HAP-1 (cell line): ENCODE measurements around the gene HECTD1.
A peak's percentile ranks its signal among the peaks of the same experiment; 100 is the strongest.
"Not testable (repeated sequence)": the region's sequence is repeated elsewhere in the genome, so short reads cannot be mapped to it uniquely, and the experiment has no call there.

Source experiments
- DNase-seq, 2 experiments: peaks; one replicate each; pipeline ENCODE4 v3.0.0-alpha.2; 2016 to 2020; ENCODE audit warnings: low spot score in 2 of 2
- H3K27me3 ChIP-seq: fragments of 250-450 bp; sonication (Bioruptor Pico); 2 replicates; pipeline ENCODE4 v1.5.1; 2020; ENCODE audit warnings: low read depth, mild to moderate bottlenecking, moderate library complexity
- H3K36me3 ChIP-seq: fragments of 250-450 bp; sonication (Bioruptor Pico); replicated peaks from 2 replicates; pipeline ENCODE4 v1.5.1; 2020; ENCODE audit warnings: mild to moderate bottlenecking
- H3K4me1 ChIP-seq: fragments of 250-450 bp; sonication (Bioruptor Pico); 2 replicates; pipeline ENCODE4 v1.5.1; 2020; ENCODE audit warnings: mild to moderate bottlenecking
- H3K4me3 ChIP-seq: fragments of 250-450 bp; sonication (Bioruptor Pico); 2 replicates; pipeline ENCODE4 v1.5.1; 2020; ENCODE audit warnings: mild to moderate bottlenecking, moderate library complexity
- H3K9me3 ChIP-seq: fragments of 250-450 bp; sonication (Bioruptor Pico); 2 replicates; pipeline ENCODE4 v1.5.1; 2020; ENCODE audit warnings: mild to moderate bottlenecking, moderate library complexity
- in situ Hi-C: fragments of 300-500 bp; cut with MboI; formaldehyde crosslinking; loops from 3 replicates; pipeline ENCODE4 v1.14.3; 2020; ENCODE audit warnings: low sequenced_read_pairs, inconsistent platforms, mixed read lengths

The HECTD1 gene

GRCh38 chr14:31212893-31213292 lies 5.3 kb upstream of the HECTD1 start:
- Histone ChIP-seq H3K4me1 (peaks cover 8% of the 10 kb centered on the region), H3K36me3 (no peaks in the 10 kb centered on the region), H3K4me3 (no peak overlapping the region), H3K27me3 (no peaks in the 10 kb centered on the region), H3K9me3 (no peaks in the 10 kb centered on the region)
- in situ Hi-C loops = no loop called here
- DNase-seq = no peak

- DNase-seq = no peak
- no peak overlapping the region for H3K4me3 ChIP-seq
- H3K36me3 ChIP-seq = no peaks in the 10 kb centered on the region
- peaks cover 12% of the 10 kb centered on the region for H3K4me1 ChIP-seq
- in situ Hi-C loops = no loop called here
- no peaks in the 10 kb centered on the region for H3K27me3 ChIP-seq
- H3K9me3 ChIP-seq = no peaks in the 10 kb centered on the region
Observed at GRCh38 chr14:31209605-31210004, 2.0 kb upstream of the HECTD1 start.

GRCh38 chr14:31208546-31209424 lies 1.2 kb upstream of the HECTD1 start:
- in situ Hi-C loops = no loop called here
- no peak for DNase-seq

GRCh38 chr14:31207287-31207754 lies 272 bp downstream of the HECTD1 start:
- H3K27me3 ChIP-seq = no peaks in the 10 kb centered on the region
- H3K9me3 ChIP-seq = no peaks in the 10 kb centered on the region
- H3K36me3 ChIP-seq = peaks cover 11% of the 10 kb centered on the region
- DNase-seq = peak in 1 of 2 experiments; percentile 97
- H3K4me3 ChIP-seq = peak overlapping the region; percentile 79
- in situ Hi-C loops = no loop called here
- H3K4me1 ChIP-seq = peaks cover 12% of the 10 kb centered on the region

More at GRCh38 chr14:31208546-31209424, 1.2 kb upstream of the HECTD1 start:
- Histone ChIP-seq H3K27me3 (no peaks in the 10 kb centered on the region), H3K9me3 (no peaks in the 10 kb centered on the region), H3K36me3 (0 out of 2 replicates have a peak, but pooled peaks cover 3% of the 10 kb centered on the region), H3K4me3 (peak overlapping the region; percentile 79), H3K4me1 (peaks cover 12% of the 10 kb centered on the region)

GRCh38 chr14:31206536-31207286 lies 882 bp downstream of the HECTD1 start:
- H3K36me3 ChIP-seq = peaks cover 11% of the 10 kb centered on the region
- no peaks in the 10 kb centered on the region for H3K9me3 ChIP-seq
- H3K4me1 ChIP-seq = peaks cover 12% of the 10 kb centered on the region
- DNase-seq = peak; percentile 15 to 38
- H3K4me3 ChIP-seq = peak overlapping the region; percentile 79
- H3K27me3 ChIP-seq = no peaks in the 10 kb centered on the region
- in situ Hi-C loops = no loop called here

DNA sequence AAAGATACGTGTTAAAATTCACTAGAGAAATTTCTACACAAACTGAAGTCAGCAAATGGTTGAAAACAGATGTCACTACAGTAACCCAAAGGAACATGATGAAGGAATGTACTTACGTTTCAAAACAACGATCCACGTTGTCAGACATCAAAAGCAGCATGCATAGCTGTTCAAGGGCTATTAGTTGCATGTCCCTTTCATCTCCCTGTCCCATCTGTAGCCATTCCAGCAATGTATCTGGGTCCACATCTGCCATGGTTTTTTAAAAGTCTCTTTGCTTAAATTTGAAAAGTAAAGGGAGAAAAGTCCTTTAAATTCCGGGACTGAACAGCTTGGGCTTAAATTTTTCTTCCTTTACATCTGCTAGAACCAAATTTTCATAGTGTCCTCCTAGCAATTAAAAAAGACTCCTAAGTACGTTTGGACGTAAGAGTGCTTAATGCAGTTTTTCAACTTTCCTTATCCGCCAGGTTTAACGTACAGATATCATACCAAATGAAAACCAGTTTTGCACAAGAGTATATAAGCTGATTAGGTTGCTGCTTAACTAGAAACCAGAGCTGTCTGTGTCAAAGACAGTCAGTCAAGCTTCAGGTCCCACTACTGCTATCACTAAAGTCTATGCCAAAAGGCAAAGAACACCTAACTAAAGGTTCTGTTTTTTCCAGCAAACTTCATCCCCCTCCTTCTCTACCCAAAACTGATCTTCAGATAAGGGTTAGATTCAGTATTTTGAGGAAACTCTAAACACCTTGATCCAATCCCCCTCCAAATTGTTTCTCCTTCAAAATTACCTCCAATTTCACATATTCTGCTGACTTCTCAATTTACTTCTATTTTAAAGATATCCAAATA lies 1.7 kb downstream of the HECTD1 start:
- H3K9me3 ChIP-seq = no peaks in the 10 kb centered on the region
- peaks cover 12% of the 10 kb centered on the region for H3K4me1 ChIP-seq
- in situ Hi-C loops = no loop called here
- H3K36me3 ChIP-seq = peaks cover 14% of the 10 kb centered on the region
- H3K4me3 ChIP-seq = peak overlapping the region; percentile 79
- no peaks in the 10 kb centered on the region for H3K27me3 ChIP-seq
- DNase-seq = peak; percentile 33 to 76

DNA sequence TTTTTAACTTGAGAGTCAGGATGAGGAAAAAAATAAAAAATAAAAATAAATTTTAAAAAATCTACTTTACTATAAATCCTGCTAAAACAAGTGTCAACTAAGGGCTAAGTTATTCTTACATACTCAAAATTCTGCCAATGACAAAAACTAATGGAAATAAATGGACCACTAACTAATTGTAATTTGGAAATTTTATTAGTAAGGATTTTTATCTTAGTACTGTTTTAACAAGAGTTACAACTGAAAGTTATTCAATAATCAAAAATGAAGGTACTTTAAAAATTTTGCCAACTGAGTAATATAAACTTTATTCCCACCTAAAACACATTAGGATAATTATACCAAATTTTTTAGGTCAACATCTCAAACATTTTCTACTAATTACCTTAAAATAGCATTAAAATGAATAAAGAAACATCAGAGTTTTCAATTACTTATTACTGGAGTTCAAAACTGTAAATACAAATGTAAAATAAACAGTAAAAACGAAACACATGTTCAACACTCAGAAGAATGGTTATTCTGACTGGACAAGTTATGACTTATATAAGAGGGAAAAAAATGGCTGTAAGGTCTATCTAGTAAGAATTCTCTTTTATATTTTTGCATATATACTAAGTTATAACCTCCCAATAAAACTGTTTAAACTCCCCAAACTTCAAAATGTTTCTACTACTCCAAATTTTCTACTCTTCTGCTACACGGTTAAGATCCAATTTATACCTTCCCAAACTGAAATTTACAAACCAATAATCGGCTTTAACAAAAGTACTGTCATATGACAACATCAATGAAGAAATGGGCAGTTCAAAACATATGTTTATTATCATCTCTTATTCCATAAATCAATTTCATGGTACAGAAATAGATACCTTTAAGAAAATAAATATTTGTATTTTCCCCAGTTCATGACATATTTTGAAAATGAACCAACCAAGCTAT lies 2.7 kb downstream of the HECTD1 start:
- peaks cover 12% of the 10 kb centered on the region for H3K4me1 ChIP-seq
- H3K9me3 ChIP-seq = no peaks in the 10 kb centered on the region
- no peak for DNase-seq
- H3K36me3 ChIP-seq = peaks cover 15% of the 10 kb centered on the region
- in situ Hi-C loops = no loop called here
- peak overlapping the region; percentile 79 for H3K4me3 ChIP-seq
- H3K27me3 ChIP-seq = no peaks in the 10 kb centered on the region

DNA sequence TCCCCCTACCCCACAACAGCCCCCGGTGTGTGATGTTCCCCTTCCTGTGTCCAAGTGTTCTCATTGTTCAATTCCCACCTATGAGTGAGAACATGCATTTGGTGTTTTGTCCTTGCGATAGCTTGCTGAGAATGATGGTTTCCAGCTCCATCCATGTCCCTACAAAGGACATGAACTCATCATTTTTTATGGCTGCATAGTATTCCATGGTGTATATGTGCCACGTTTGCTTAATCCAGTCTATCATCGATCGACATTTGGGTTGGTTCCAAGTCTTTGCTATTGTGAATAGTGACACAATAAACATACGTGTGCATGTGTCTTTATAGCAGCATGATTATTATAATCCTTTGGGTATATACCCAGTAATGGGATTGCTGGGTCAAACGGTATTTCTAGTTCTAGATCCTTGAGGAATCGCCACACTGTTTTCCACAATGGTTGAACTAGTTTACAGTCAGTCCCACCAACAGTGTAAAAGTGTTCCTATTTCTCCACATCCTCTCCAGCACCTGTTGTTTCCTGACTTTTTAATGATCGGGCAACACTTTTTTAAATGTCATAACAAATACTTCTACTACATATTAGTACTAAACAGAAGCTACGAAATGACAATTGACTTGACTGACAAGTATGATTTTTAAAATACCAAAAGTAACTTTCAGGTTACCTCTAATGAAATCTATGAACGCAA lies 3.5 kb downstream of the HECTD1 start:
- Histone ChIP-seq H3K36me3 (peaks cover 15% of the 10 kb centered on the region), H3K4me1 (peaks cover 12% of the 10 kb centered on the region)
- DNase-seq, in situ Hi-C loops, H3K4me3 ChIP-seq, H3K9me3 ChIP-seq, H3K27me3 ChIP-seq: not testable (repeated sequence)

GRCh38 chr14:31203414-31203742 lies 4.2 kb downstream of the HECTD1 start:
- no peaks in the 10 kb centered on the region for H3K9me3 ChIP-seq
- peaks cover 9% of the 10 kb centered on the region for H3K4me1 ChIP-seq
- no peak overlapping the region for H3K4me3 ChIP-seq
- peaks cover 15% of the 10 kb centered on the region for H3K36me3 ChIP-seq
- DNase-seq = no peak
- H3K27me3 ChIP-seq = no peaks in the 10 kb centered on the region
- in situ Hi-C loops = no loop called here

DNA sequence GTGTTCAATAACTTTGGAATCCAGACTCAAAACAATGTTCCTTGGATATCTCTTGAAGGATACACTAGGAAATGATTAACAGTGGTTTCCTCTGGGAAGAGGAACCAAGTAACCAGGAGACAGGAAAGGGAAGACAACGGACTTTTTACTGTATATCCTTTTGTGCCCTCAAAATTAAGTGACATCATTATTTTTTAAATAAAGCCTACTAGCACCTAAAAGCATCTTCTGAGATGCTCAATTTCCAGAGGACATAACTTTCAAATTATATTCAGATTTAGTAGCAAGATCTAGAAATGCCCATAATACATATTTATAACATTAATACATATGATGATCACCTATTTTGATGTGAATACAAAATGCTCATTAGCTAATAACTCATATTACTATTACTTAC lies 6.5 kb downstream of the HECTD1 start:
- H3K9me3 ChIP-seq = no peaks in the 10 kb centered on the region
- in situ Hi-C loops = no loop called here
- no peak for DNase-seq
- peaks cover 18% of the 10 kb centered on the region for H3K4me1 ChIP-seq
- no peak overlapping the region for H3K4me3 ChIP-seq
- H3K27me3 ChIP-seq = no peaks in the 10 kb centered on the region
- peaks cover 15% of the 10 kb centered on the region for H3K36me3 ChIP-seq

- no peak for DNase-seq
- Histone ChIP-seq H3K36me3 (peaks cover 15% of the 10 kb centered on the region), H3K4me3 (no peak overlapping the region), H3K4me1 (peaks cover 23% of the 10 kb centered on the region), H3K9me3 (no peaks in the 10 kb centered on the region), H3K27me3 (no peaks in the 10 kb centered on the region)
- in situ Hi-C loops = no loop called here
Observed at GRCh38 chr14:31200702-31200990, 6.9 kb downstream of the HECTD1 start.

DNA sequence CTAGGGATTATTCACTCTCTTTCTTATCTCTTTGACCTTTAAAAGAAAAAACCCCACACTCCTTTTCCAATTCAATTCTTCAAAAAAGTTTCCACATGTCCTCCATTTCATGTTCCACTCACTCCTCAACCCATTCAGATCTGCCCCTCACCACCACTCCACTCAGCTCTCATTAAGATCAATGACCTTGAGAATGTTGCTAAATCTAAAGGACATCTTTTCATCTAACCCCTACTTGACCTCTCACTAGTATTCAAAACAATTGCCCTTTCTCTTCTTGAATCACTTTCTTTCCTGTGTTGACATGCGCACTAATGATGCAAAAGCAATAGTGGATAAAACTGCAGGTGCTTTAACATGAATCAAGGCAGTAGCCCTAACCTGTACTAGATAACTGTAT lies 9.9 kb downstream of the HECTD1 start:
- H3K4me1 ChIP-seq = peaks cover 35% of the 10 kb centered on the region
- no peaks in the 10 kb centered on the region for H3K9me3 ChIP-seq
- DNase-seq = peak in 1 of 2 experiments; percentile 27
- no peak overlapping the region for H3K4me3 ChIP-seq
- H3K27me3 ChIP-seq = no peaks in the 10 kb centered on the region
- H3K36me3 ChIP-seq = peaks cover 5% of the 10 kb centered on the region; the same call in 1 of the 2 replicates
- in situ Hi-C loops = no loop called here
